Medulla oblongata (tissue), 1 donor: ENCODE measurements around the gene KCNIP4.
A peak's percentile ranks its signal among the peaks of the same experiment; 100 is the strongest.
"Not testable (repeated sequence)": the region's sequence is repeated elsewhere in the genome, so short reads cannot be mapped to it uniquely, and the experiment has no call there.

Experiments used
- DNase-seq: peaks from one replicate; pipeline ENCODE4 v3.0.0-alpha.2; 2015; ENCODE audit errors: extremely low spot score

The KCNIP4 gene

DNA sequence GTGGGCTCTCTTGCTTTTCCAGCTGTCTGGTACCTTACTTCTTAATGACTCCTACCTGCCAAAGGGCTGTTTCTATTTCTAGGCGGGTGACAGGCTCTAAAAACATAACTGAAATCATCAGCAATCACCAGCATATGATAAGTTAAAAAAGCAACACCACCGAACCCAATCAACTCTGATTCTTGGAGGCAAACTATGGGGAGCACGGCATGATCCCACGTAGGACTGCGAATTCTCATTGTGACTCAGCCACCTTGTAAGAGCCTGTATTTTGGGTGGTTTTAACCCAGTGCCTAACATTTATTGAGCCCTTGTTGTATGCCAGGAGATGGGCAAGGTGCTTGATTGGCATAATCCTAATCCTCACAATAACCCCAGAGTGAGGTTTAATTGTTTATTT is 1091.5 kb downstream of the KCNIP4 start:
- no peak for DNase-seq

- no peak for DNase-seq
These were observed 1101.3 kb downstream of the KCNIP4 start for GRCh38 chr4:20847124-20847747.

DNA sequence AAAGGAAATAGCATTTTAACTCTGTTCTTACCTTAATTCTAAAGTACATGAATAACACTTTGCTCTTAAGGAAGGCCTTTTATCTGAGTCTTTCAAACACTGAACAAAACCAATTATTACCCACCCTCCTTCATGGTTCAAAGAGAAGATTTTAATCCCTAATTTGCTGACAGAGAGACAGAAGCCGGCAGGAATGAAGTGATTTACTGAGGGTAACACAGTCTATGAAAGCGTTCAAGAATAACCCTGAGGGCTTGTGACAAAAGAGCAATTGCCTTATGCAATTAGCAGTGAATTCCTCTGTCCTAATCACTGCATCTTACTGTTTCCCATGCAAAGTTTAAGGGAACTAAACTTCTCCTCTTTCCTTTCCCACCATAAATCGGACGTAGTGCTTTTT is 1104.3 kb downstream of the KCNIP4 start:
- no peak for DNase-seq

- DNase-seq = no peak
These were observed 1107.9 kb downstream of the KCNIP4 start for GRCh38 chr4:20840648-20841190.

- no peak for DNase-seq
These were observed 1108.6 kb downstream of the KCNIP4 start for GRCh38 chr4:20839957-20840356.

DNA sequence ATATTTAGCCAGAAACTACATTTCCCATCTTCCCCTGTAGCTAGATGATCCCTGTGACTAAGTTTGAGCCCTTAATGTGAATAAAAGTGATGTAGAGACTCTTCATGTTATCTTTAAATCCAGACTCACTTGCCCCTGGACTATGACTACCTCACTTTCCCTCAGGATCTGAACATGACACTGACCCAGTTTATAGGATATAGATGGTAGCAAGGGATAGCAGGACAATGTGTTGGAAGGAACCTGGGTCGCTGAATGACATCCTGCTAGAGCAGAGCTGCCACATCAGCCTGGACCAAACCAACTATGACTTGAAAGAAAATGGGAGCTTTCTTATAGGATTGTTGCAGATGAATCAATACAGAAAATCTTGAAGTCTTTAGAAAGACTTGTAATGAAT is 1110.1 kb downstream of the KCNIP4 start:
- no peak for DNase-seq

DNA sequence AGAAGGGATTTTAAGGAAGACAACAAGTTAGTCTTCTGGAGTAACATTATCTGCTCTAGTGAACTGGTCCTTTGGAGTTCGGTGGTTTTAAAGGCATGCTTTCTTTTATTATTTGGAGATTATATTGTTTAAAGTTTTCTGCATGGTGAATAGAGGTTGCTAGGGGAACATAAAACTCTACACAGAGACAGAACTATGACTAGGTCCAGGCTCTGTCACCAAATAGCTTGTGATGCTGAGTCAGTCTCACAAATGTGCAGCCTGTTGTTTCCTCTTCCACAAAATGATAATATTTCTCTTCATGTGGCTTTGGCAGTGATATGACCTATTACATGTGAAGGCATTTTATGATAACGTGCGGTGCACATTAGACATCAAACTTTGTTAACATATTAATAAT is 1115.7 kb downstream of the KCNIP4 start:
- DNase-seq = no peak

DNA sequence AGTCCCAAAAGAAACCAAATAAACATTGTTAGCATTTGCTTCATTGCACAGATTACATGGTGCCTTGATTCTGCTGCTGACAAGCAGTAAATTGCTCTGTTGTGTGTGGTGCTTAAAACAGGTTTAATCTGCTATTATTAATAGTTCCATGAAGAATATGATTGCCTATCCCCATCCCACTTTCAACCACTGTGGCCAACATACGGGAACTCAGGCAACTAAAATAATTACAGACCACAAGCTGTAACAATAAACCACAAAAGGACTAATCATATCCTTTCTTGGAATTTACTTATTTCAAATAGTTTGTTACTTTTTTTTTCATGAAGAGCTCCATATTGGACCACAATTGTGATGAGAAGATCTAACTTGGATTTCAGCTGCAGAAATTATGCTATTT is 1116.8 kb downstream of the KCNIP4 start:
- no peak for DNase-seq

- no peak for DNase-seq
These were observed 1118.8 kb downstream of the KCNIP4 start for GRCh38 chr4:20829617-20830357.

- no peak for DNase-seq
These were observed 1123.1 kb downstream of the KCNIP4 start for GRCh38 chr4:20825505-20825904.

GRCh38 chr4:20816287-20816686 is 1132.3 kb downstream of the KCNIP4 start:
- DNase-seq = no peak

DNA sequence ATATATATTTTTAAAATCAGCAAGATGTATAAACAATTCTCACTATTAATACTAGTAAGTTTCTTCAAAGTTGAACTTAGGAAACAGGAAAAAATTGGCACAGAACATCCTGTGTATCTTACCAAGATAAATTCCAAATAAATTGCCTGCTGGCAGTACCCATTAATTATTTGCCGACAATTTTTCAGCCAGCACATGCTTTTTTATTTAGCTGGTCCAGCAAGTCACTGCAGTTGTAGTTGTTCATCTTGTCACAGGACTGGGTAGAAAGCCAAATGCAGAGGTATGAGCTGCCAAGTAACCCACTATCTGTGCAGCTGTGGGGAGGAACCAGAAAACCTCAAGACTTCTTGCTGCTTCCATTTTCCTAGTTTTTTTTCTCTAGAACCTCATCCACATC is 1134.9 kb downstream of the KCNIP4 start:
- DNase-seq = no peak

- peak; percentile 8 for DNase-seq
These were observed 1138.8 kb downstream of the KCNIP4 start for GRCh38 chr4:20809812-20810211.

- no peak for DNase-seq
These were observed 1142.9 kb downstream of the KCNIP4 start for GRCh38 chr4:20805716-20806115.

DNA sequence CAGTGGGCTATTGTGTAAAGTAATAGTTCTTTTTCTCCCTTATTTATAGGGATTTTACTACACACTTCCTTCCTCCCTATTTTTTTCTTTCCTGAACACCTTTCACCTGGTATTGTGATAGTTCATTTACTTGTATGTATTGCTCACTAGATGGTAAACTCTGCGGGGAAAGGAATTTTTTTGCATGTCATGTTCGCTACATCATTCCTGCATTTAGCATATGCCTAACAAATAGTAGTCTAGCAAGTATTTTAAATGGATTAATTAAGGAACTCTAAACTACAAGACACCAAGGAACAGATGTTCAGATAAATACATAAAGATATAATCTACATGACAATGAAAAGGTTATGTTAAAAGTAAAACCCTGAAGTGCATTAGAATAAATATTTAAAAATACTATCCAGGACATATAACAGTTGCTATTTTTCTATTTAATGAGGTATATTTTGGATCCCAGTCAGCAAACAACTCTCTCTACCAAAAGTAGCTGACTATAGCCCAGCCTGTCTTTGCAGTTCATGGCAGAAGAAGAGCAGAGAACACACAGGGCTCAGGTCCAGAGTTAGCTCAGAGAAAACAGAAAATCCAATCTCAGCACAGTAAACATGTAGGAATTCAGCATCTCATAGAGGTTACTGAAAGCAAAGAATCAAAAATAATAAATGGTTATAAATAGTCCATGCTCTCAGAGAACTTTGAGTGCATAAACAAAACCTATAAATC is 1160.5 kb downstream of the KCNIP4 start:
- DNase-seq = no peak

DNA sequence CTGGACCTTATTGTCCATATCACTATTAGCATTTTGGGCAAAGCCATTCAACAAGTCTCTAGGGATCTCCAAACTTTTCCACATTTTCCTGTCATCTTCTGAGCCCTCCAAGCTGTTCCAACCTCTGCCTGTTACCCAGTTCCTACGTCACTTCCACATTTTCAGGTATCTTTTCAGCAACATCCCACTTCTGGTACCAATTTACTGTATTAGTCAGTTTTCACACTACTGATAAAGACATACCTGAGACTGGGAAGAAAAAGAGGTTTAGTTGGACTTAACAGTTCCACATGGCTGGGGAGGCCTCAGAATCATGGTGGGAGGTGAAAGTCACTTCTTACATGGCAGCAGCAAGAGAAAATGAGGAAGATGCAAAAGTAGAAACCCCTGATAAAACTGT is 1165.4 kb downstream of the KCNIP4 start:
- not testable (repeated sequence) for DNase-seq

DNA sequence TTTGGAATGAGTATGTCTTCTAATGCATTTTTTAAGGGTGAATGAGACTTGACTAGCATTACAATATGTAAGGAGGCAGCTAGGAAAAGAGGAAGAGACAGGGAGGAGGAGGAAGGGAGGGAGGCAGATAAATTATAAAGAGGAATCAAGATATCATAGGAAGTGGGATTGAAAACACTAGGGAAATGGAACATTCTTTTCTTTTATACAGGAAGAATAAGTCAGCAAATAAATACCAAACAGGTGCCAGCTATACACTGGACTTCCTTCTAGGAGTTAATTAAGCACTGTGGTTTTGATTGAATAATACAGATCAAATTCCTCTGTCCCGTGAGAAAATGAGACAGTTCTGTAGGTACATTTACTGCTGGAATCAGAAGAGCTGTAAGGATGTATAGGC is 1169.7 kb downstream of the KCNIP4 start:
- no peak for DNase-seq

DNA sequence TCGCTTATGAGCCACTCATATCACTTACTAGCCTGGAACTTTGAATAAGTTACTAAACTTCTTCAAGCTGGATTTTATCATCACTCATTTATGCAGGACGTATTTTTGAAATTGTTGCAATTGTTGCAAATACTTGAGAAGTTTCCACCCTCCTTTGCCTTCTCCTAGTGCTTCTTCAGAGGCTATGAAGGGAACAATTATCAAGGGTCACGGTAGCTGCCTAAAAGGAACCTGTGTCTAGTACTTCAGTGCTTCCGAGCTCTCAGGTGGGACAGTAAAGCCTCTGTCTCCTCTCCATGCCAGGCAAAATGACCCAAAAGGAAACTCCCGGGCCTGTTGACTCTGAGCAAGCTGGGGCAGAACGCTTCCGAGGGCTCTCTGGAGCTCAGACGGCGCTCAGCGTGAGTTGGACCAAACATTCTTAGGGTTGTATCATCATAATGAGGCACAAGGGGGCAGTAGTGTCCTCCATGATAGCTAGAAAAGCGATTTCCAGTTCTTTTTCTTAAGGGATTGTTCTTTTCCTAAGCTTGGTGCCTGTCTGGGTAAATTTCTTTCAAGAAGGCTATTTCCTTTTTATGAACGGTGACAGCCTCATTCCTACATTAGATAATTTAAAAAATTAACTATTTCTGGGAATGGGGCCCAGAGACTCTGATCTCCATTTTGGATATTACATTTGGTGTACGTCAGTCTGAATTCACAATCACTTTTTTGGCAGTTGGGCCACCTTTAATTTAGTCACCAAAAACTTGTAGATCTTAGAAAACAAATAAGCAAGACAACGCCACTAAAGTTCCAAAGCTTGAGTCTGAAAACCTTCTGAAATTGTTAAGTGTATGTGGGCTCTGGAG is 1175.2 kb downstream of the KCNIP4 start:
- peak; percentile 75 for DNase-seq

GRCh38 chr4:20764366-20764992 is 1184.1 kb downstream of the KCNIP4 start:
- DNase-seq = no peak

DNA sequence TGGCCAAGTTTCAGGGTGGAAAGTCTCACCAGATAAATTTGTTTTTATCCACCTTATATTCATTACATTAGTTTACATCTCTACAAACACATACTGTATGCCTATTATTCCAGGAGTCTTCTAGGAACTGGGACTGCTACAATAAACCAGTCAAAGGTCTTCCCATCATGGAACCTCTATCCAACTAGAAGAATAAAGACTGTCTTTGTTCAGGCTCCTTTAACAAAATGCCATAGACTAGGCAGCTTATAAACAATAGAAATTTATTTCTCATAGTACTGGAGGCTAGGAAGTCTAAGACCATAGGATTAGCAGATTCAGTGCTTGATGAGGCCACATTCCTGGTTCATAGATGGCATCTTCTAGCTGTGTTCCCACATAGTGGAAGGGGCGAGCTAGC is 1186.7 kb downstream of the KCNIP4 start:
- DNase-seq = no peak

DNA sequence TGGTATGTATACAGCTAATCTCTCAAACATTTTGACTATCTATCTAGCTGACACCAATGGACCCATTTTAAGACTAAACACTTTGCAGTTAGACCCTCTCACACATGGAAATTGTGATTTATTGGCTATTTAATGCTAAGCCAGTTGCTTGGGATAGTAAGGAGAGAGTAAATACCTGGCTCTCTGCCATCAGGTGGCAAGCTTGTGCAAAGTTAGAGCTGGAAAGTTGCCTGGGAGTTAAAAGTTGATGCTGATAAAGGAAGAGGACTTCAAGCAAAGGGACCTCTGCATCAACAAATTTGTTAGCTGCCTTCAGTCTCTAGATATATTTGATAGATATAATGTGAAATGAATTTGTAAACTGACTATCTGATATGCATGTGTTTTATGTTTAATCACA is 1187.2 kb downstream of the KCNIP4 start:
- DNase-seq = no peak
